Ascending aorta (tissue), 2 donors: ENCODE results near the gene KLRG1. TPM values are rescaled to one million over a fixed set of nuclear protein-coding genes. Genes with fewer than 3 reads are reported as not detected.

Source experiments
- DNase-seq, 2 donors: peaks; one replicate each; pipeline ENCODE4 v3.0.0-alpha.2; 2019; ENCODE audit warnings: low spot score in 2 of 2
- H3K27ac ChIP-seq, 2 donors: fragments of 200-600 bp; sonication (generic); one replicate each; pipeline ENCODE4 v1.5.1; 2016 to 2017; ENCODE audit warnings: mild to moderate bottlenecking in 1 of 2
- H3K27me3 ChIP-seq: fragments of 200-600 bp; sonication (generic); one replicate; pipeline ENCODE4 v1.5.1; 2017
- H3K36me3 ChIP-seq, 2 donors: fragments of 200-600 bp; sonication (generic); one replicate each; pipeline ENCODE4 v1.5.1; 2016
- H3K4me1 ChIP-seq, 2 donors: fragments of 200-600 bp; sonication (generic); one replicate each; pipeline ENCODE4 v1.5.1; 2016 to 2017; ENCODE audit warnings: mild to moderate bottlenecking in 1 of 2
- H3K4me3 ChIP-seq, 2 donors: fragments of 200-600 bp; sonication (generic); one replicate each; pipeline ENCODE4 v1.5.1; 2016 to 2017; ENCODE audit warnings: mild to moderate bottlenecking in 1 of 2
- H3K9me3 ChIP-seq, 2 donors: fragments of 200-600 bp; sonication (generic); one replicate each; pipeline ENCODE4 v1.5.1; 2016
- CTCF ChIP-seq, 3 experiments: fragments of 200-600 bp in 2 of 3; fragments of 450-650 bp in 1 of 3; sonication (generic) in 2 of 3; IDR thresholded peaks; one replicate each; pipeline ENCODE4 v1.5.1; 2016 to 2019; ENCODE audit warnings: antibody characterized with exemption in 3 of 3, mild to moderate bottlenecking in 1 of 3, moderate library complexity in 1 of 3
- intact Hi-C: fragments of 100-400 bp; cut with DNase I; formaldehyde crosslinking; loops from one replicate; pipeline ENCODE4 v1.15.1; 2023
- total RNA-seq: library from RNA; depleted of rRNA; stranded (reverse); fragments of >200 nt; gene quantifications from one replicate; pipeline ENCODE4 v1.1.0, GENCODE V29; 2016

Gene KLRG1
- total RNA-seq, 1 donor from 2014 or later: 0.53 TPM

- no peak overlapping the region for H3K27ac ChIP-seq
- no peaks in the 10 kb centered on the region for H3K27me3 ChIP-seq
- H3K4me1 ChIP-seq: peaks cover 0 to 6% of the 10 kb centered on the region in 2 donors
- no peak overlapping the region for H3K4me3 ChIP-seq
- no peak for DNase-seq
- no peaks in the 10 kb centered on the region for H3K9me3 ChIP-seq
- intact Hi-C loops: loop anchor here (10.0 kb wide), 1 partner anchor 919 kb away; the partner anchor contains the start of gene FOXJ2
- no peak for TF ChIP-seq CTCF (IDR thresholded peaks at IDR 0.05)
- no peaks in the 10 kb centered on the region for H3K36me3 ChIP-seq
These were observed 35.5 kb upstream of the KLRG1 start for GRCh38 chr12:8953773-8954402.

- intact Hi-C loops: loop anchor here (10.0 kb wide), 1 partner anchor 921 kb away; the partner anchor contains the start of gene FOXJ2
- H3K9me3 ChIP-seq: no peaks in the 10 kb centered on the region
- no peak for DNase-seq
- no peaks in the 10 kb centered on the region for H3K36me3 ChIP-seq
- no peaks in the 10 kb centered on the region for H3K27me3 ChIP-seq
- no peak overlapping the region for H3K4me3 ChIP-seq
- no peak for TF ChIP-seq CTCF (IDR thresholded peaks at IDR 0.05)
- H3K4me1 ChIP-seq: peaks cover 0 to 1% of the 10 kb centered on the region in 2 donors
- no peak overlapping the region for H3K27ac ChIP-seq
These were observed 33.3 kb upstream of the KLRG1 start for GRCh38 chr12:8956073-8956472.

GRCh38 chr12:8956772-8957171, 32.6 kb upstream of the KLRG1 start:
- no peak for TF ChIP-seq CTCF (IDR thresholded peaks at IDR 0.05)
- intact Hi-C loops: loop anchor here (10.0 kb wide), 1 partner anchor 922 kb away; the partner anchor contains the start of gene FOXJ2

GRCh38 chr12:8957561-8957960, 31.8 kb upstream of the KLRG1 start:
- DNase-seq: no peak
- intact Hi-C loops: loop anchor here (10.0 kb wide), 1 partner anchor 923 kb away; the partner anchor contains the start of gene FOXJ2
- Histone ChIP-seq H3K27me3 (no peaks in the 10 kb centered on the region), H3K9me3 (peaks cover 0 to 2% of the 10 kb centered on the region in 2 donors), H3K4me3 (no peak overlapping the region), H3K36me3 (no peaks in the 10 kb centered on the region), H3K27ac (no peak overlapping the region), H3K4me1 (no peaks in the 10 kb centered on the region)
- no peak for TF ChIP-seq CTCF (IDR thresholded peaks at IDR 0.05)

More at GRCh38 chr12:8956772-8957171, 32.6 kb upstream of the KLRG1 start:
- Histone ChIP-seq H3K4me1 (no peaks in the 10 kb centered on the region), H3K4me3 (no peak overlapping the region), H3K9me3 (no peaks in the 10 kb centered on the region), H3K27ac (no peak overlapping the region), H3K36me3 (no peaks in the 10 kb centered on the region), H3K27me3 (no peaks in the 10 kb centered on the region)
- no peak for DNase-seq

GRCh38 chr12:8958066-8958465, 31.3 kb upstream of the KLRG1 start:
- no peak for DNase-seq
- Histone ChIP-seq H3K4me3 (no peak overlapping the region), H3K9me3 (peaks cover 0 to 7% of the 10 kb centered on the region in 2 donors), H3K4me1 (no peaks in the 10 kb centered on the region), H3K27me3 (no peaks in the 10 kb centered on the region), H3K36me3 (no peaks in the 10 kb centered on the region), H3K27ac (no peak overlapping the region)
- intact Hi-C loops: loop anchor here (10.0 kb wide), 1 partner anchor 923 kb away; the partner anchor contains the start of gene FOXJ2
- no peak for TF ChIP-seq CTCF (IDR thresholded peaks at IDR 0.05)
